CD4-positive, alpha-beta T cell treated with Interleukin-17A for 1 hour (primary cell): ENCODE results near the gene SPATA31C1.

Experiments
- DNase-seq: peaks from one replicate; pipeline ENCODE4 v3.0.0-alpha.2; 2020

The SPATA31C1 gene

DNA sequence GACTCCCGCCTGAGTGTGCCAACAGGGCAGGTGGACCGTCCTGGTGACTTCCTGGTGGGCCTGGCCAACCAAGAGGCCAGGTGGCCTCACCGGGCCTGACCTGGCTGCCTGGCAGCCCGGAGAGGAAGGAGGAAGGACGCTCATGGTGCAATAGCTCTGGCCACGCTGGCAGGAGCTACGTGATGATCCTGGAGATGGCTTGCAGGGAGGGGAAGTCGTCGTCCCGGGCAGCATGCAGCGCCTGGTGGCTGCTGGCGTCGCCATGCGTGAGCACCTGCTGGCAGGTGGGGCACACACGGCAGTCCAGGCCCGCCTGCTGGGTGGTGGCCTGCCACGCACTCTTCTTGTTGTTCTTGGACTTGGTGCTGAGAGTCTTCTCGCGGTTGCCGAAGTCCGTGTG, 26.3 kb downstream of the SPATA31C1 start:
- DNase-seq: no peak

DNA sequence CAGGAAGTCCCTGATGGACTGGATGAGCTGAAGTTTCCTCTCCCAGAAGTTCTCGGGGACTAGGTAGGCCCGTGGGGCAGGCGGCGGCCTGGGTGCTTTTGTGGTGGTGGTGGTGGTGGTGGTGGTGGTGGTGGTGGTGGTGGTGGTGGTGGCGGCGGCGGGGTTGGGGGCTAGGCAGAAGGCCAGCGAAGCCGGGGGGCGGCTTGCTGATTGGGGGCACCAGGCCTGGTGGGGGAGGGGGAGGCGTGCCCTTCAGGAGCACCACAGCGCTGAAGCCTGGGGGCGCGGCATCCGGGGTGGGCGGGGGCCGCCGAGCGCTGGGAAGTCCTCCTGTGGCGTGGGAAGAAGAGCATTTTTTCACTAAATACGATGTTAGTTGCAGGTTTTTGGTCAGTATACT, 26.9 kb downstream of the SPATA31C1 start:
- DNase-seq: no peak

- no peak for DNase-seq
Observed at GRCh38 chr9:87950296-87950695, 32.5 kb downstream of the SPATA31C1 start.

DNA sequence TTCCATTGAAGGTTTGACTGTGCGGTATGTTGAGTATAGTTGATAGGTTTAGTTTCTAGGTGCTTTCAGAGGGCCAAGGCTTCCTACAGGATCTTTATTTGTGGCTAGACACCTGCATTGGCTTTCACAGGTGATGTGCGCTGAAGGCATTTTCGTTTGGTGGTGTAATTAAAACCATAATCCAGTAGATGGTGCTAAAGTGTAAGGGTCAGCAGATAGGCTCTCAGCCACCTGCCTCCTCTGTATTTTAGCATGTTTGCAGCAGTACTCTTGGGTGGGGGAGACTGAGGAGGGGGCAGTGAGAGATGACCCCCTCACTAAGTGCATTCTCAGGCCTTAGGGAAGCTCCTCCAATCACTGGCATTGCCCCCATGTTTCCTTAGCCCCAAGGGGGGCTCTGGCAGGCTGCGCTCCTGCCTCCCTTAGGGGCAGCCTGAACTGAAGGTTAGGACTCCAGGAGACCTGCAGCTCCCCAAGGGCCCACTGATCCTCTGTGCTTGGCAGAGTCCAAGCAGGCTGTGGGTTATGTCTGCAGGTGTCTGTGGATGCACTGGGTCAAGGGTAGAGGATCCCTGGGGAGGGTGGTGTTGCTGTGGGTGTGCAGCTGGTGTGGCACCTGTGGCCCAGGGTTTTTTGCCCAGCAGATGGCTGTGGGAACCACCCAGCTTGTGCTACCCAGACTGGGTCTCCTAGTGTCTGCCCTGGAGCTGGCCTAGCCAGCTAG, 33.2 kb downstream of the SPATA31C1 start:
- DNase-seq: peak; percentile 19

GRCh38 chr9:87954230-87954629, 36.5 kb downstream of the SPATA31C1 start:
- DNase-seq: no peak

DNA sequence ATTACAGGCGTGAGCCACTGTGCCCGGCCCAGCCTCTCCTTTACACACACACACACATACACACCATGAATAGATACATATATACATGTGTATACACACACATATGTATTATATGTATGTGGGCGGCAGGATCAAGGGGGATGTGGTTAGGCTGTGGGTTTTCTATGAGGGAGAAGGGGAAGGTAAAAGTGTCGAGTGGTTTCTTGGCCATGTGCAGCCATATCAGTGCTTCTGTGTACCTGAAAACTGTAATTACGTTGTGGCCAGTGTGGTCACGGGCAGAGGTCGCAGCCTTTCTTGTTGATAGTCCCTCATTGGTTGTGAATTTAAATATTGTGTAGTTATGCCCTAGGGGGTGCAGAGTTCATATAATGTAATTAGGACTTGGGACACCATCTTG, 40.1 kb downstream of the SPATA31C1 start:
- DNase-seq: no peak

- DNase-seq: no peak
Observed at GRCh38 chr9:87958591-87958990, 40.8 kb downstream of the SPATA31C1 start.

DNA sequence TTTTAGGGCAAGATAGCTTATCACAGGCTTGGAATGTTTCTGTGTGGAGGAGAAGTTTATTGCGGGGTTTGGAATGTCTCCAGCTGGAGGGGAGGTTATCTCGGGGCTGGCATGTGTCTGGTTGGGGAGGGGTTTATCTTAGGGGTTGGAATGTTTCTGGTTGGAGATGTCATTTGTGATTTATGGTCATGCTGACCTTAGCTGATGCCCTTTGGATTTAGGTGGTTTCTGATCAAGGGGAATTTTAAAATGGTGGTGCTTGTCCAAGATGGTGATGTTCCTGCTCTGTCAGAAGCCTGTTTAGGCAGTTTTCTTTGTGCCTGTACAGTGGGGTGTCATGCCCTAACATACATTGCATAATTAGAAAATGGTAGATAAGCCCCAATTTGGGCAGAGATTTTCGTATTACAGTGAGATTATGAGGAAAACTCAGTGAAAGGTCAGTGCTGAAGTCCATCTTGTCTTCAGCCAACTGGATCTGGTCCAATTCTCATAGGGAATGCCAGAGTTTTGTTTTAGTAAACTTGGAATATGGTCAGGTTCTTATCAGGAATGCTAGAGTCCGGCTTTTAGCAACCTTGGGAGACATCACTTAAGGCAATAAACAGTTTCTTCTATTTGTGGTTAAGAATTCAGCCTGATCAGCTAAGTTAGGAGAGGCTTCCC, 42.3 kb downstream of the SPATA31C1 start:
- no peak for DNase-seq

- no peak for DNase-seq
Observed at GRCh38 chr9:87963770-87964169, 46.0 kb downstream of the SPATA31C1 start.

GRCh38 chr9:87964826-87965225, 47.1 kb downstream of the SPATA31C1 start:
- DNase-seq: no peak

GRCh38 chr9:87968155-87968554, 50.4 kb downstream of the SPATA31C1 start:
- DNase-seq: no peak

GRCh38 chr9:87970602-87971001, 52.8 kb downstream of the SPATA31C1 start:
- DNase-seq: no peak

DNA sequence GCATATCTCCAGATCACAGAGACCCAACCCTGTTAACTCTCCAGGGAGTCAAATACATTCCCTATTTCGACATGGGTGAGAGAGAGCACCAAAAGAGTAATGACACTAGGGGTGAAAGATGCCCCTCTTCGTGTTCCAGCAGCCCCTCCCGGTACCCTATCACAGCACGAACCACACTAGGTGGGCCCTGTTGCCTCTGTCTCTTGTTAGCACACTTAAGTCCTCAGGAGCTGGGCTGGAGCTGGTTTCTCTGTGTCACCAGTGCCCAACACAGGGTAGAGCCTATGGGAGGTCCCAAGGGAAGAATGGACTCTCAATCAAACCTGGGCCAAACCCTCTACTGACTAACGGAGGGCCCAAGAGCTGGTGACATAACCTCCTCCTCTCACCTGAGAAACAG, 55.4 kb downstream of the SPATA31C1 start:
- no peak for DNase-seq
